H9 (cell line): ENCODE measurements around the gene RMI2. TPM values are rescaled to one million over a fixed set of nuclear protein-coding genes. Genes with fewer than 3 reads are reported as not detected.

Experiments
- DNase-seq: peaks from one replicate; pipeline ENCODE4 v3.0.0-alpha.2; 2017
- H2AFZ ChIP-seq: one replicate; pipeline ENCODE4 v1.6.1; 2013; ENCODE audit warnings: mild to moderate bottlenecking, low read length, control low read depth, moderate library complexity
- H2AK5ac ChIP-seq: 2 replicates; pipeline ENCODE4 v1.6.1; 2013; ENCODE audit warnings: low read length, control low read depth, mixed read lengths; ENCODE audit not compliant: insufficient read length
- H2BK120ac ChIP-seq: one replicate; pipeline ENCODE4 v1.6.1; 2013; ENCODE audit warnings: low read depth, mild to moderate bottlenecking, low read length, control low read depth, inconsistent platforms; ENCODE audit not compliant: poor library complexity, severe bottlenecking
- H2BK12ac ChIP-seq: 2 replicates; pipeline ENCODE4 v1.6.1; 2013; ENCODE audit warnings: low read length, control low read depth, mixed read lengths, low read depth; ENCODE audit not compliant: insufficient read length
- H2BK15ac ChIP-seq: 2 replicates; pipeline ENCODE4 v1.6.1; 2013; ENCODE audit warnings: low read depth, low read length, control low read depth
- H2BK20ac ChIP-seq: one replicate; pipeline ENCODE4 v1.6.1; 2013; ENCODE audit warnings: low read depth, mild to moderate bottlenecking, low read length, control low read depth, inconsistent platforms; ENCODE audit not compliant: poor library complexity, severe bottlenecking
- H2BK5ac ChIP-seq: 2 replicates; pipeline ENCODE4 v1.6.1; 2013; ENCODE audit warnings: low read length, control low read depth, mixed read lengths; ENCODE audit not compliant: insufficient read length
- H3K14ac ChIP-seq: 2 replicates; pipeline ENCODE4 v1.6.1; 2013; ENCODE audit warnings: low read length, control low read depth; ENCODE audit not compliant: insufficient read depth
- H3K18ac ChIP-seq: 2 replicates; pipeline ENCODE4 v1.6.1; 2013; ENCODE audit warnings: low read depth, mild to moderate bottlenecking, mixed read lengths, low read length, control low read depth; ENCODE audit not compliant: insufficient read length
- H3K23ac ChIP-seq: 2 replicates; pipeline ENCODE4 v1.6.1; 2013; ENCODE audit warnings: low read length, control low read depth, mixed read lengths, low read depth; ENCODE audit not compliant: insufficient read length
- H3K23me2 ChIP-seq: 2 replicates; pipeline ENCODE4 v1.6.1; 2013; ENCODE audit warnings: low read depth, mild to moderate bottlenecking, mixed read lengths, low read length, control low read depth; ENCODE audit not compliant: insufficient read length, poor library complexity, severe bottlenecking
- H3K27ac ChIP-seq: 2 replicates; pipeline ENCODE4 v1.5.1; 2013; ENCODE audit warnings: low read length, control low read depth, mixed read lengths, low read depth; ENCODE audit not compliant: insufficient read length
- H3K27me3 ChIP-seq: 2 replicates; pipeline ENCODE4 v1.6.1; 2013; ENCODE audit warnings: low read length, control low read depth, inconsistent platforms; ENCODE audit not compliant: insufficient read depth
- H3K4ac ChIP-seq: 2 replicates; pipeline ENCODE4 v1.6.1; 2013; ENCODE audit warnings: low read depth, mild to moderate bottlenecking, control low read depth, inconsistent platforms, low read length, moderate library complexity
- H3K4me1 ChIP-seq: 2 replicates; pipeline ENCODE4 v1.6.1; 2013; ENCODE audit warnings: low read length, control low read depth, inconsistent platforms; ENCODE audit not compliant: insufficient read depth
- H3K4me2 ChIP-seq: 2 replicates; pipeline ENCODE4 v1.6.1; 2013; ENCODE audit warnings: low read length, control low read depth, mixed read lengths; ENCODE audit not compliant: insufficient read length, insufficient read depth
- H3K56ac ChIP-seq: 2 replicates; pipeline ENCODE4 v1.6.1; 2013; ENCODE audit warnings: low read depth, mild to moderate bottlenecking, mixed read lengths, low read length, control low read depth; ENCODE audit not compliant: insufficient read length
- H3K79me1 ChIP-seq: 2 replicates; pipeline ENCODE4 v1.6.1; 2013; ENCODE audit warnings: low read depth, mild to moderate bottlenecking, moderate library complexity, low read length, control low read depth, inconsistent platforms; ENCODE audit not compliant: insufficient read depth, poor library complexity, severe bottlenecking
- H3K79me2 ChIP-seq: 2 replicates; pipeline ENCODE4 v1.6.1; 2013; ENCODE audit warnings: low read length, control low read depth, inconsistent platforms; ENCODE audit not compliant: insufficient read depth
- H3K9ac ChIP-seq: 2 replicates; pipeline ENCODE4 v1.6.1; 2013; ENCODE audit warnings: low read length, control low read depth, mixed read lengths; ENCODE audit not compliant: insufficient read length; ENCODE audit errors: extremely low read depth
- H3K9me3 ChIP-seq: one replicate; pipeline ENCODE4 v1.6.1; 2013; ENCODE audit warnings: low read depth, low read length, inconsistent platforms; ENCODE audit not compliant: control insufficient read depth
- H3T11ph ChIP-seq: one replicate; pipeline ENCODE4 v1.6.1; 2013; ENCODE audit warnings: mild to moderate bottlenecking, low read length, control low read depth, inconsistent platforms
- H4K20me1 ChIP-seq: one replicate; pipeline ENCODE4 v1.6.1; 2013; ENCODE audit not compliant: control insufficient read depth, insufficient read length, insufficient read depth
- H4K5ac ChIP-seq: 2 replicates; pipeline ENCODE4 v1.6.1; 2013; ENCODE audit warnings: low read depth, mild to moderate bottlenecking, mixed read lengths, low read length, control low read depth; ENCODE audit not compliant: insufficient read length
- H4K8ac ChIP-seq: replicated peaks from 2 replicates; pipeline ENCODE4 v1.6.1; 2013; ENCODE audit warnings: low read length, control low read depth, mixed read lengths, low read depth; ENCODE audit not compliant: insufficient read length
- H4K91ac ChIP-seq: 2 replicates; pipeline ENCODE4 v1.6.1; 2013; ENCODE audit warnings: low read depth, mild to moderate bottlenecking, moderate library complexity, mixed read lengths, low read length, control low read depth; ENCODE audit not compliant: insufficient read length
- H3K27ac Mint-ChIP-seq, 3 experiments: 2 replicates in 2 of 3; 3 replicates in 1 of 3; pipeline ENCODE4 v1.8.0; 2020 to 2021; ENCODE audit warnings: mixed read lengths in 3 of 3, mild to moderate bottlenecking in 1 of 3, moderate library complexity in 1 of 3
- H3K27me3 Mint-ChIP-seq: 2 replicates; pipeline ENCODE4 v1.8.0; 2021; ENCODE audit warnings: low read depth, mild to moderate bottlenecking, moderate library complexity, mixed read lengths
- H3K36me3 Mint-ChIP-seq, 3 experiments: 2 replicates in 2 of 3; 3 replicates in 1 of 3; pipeline ENCODE4 v1.8.0; 2020 to 2021; ENCODE audit warnings: low read depth in 3 of 3, mixed read lengths in 3 of 3; ENCODE audit not compliant: insufficient read depth in 1 of 3
- H3K4me1 Mint-ChIP-seq, 2 experiments: 2 replicates each; pipeline ENCODE4 v1.8.0; 2020; ENCODE audit warnings: mixed read lengths in 2 of 2
- H3K4me3 Mint-ChIP-seq, 2 experiments: 2 replicates in 1 of 2; 3 replicates in 1 of 2; pipeline ENCODE4 v1.8.0; 2020 to 2021; ENCODE audit warnings: mild to moderate bottlenecking in 2 of 2, mixed read lengths in 2 of 2, moderate library complexity in 1 of 2
- H3K9me3 Mint-ChIP-seq, 2 experiments: 2 replicates in 1 of 2; 3 replicates in 1 of 2; pipeline ENCODE4 v1.8.0; 2020; ENCODE audit warnings: mild to moderate bottlenecking in 2 of 2, mixed read lengths in 2 of 2, moderate library complexity in 1 of 2
- WGBS: extraction: QIAGEN DNeasy Blood & Tissue Kit; methylation state at CpG from one replicate; pipeline ENCODE4 v1.1.7; 2013; ENCODE audit warnings: missing lambda C conversion rate, low lambda C conversion rate, mixed read lengths; ENCODE audit not compliant: insufficient read length; ENCODE audit errors: extremely low coverage; 5-methylcytosine and 5-hydroxymethylcytosine counted together
- total RNA-seq: library from RNA; stranded (reverse); gene quantifications from 2 replicates; pipeline ENCODE4 v1.2.1, GENCODE V29; 2021
- TF ChIP-seq, protein P1 (sequence below): fragments of 200-600 bp; sonication (generic); conservative IDR thresholded peaks from 3 replicates; pipeline ENCODE4 v1.8.0; 2021; ENCODE audit warnings: antibody characterized with exemption, mild to moderate bottlenecking

Gene RMI2
- total RNA-seq, 1 experiment from 2014 or later: 57.6 TPM

GRCh38 chr16:11316331-11317015 is 28.8 kb upstream of the RMI2 start:
- Histone ChIP-seq H2BK20ac (no peak overlapping the region), H3K79me1 (no peaks in the 10 kb centered on the region), H2BK5ac (peak overlapping the region; percentile 87), H2AFZ (no peak overlapping the region), H2BK120ac (no peak overlapping the region), H3K79me2 (no peaks in the 10 kb centered on the region), H3K9ac (peak overlapping the region; percentile 54), H3K14ac (peak overlapping the region; percentile 81), H3K56ac (peak overlapping the region; percentile 38), H3K4ac (no peak overlapping the region), H3K23ac (no peak overlapping the region), H4K5ac (peak overlapping the region; percentile 84), H4K8ac (peak overlapping the region; percentile 71), H3K9me3 (no peaks in the 10 kb centered on the region), H3K27ac (peak overlapping the region; percentile 95), H4K91ac (peak overlapping the region; percentile 11), H3T11ph (no peak overlapping the region), H3K4me1 (peaks cover 6% of the 10 kb centered on the region; the same call in 1 of the 2 replicates), H2BK12ac (peak overlapping the region; percentile 77), H3K27me3 (no peaks in the 10 kb centered on the region), H2AK5ac (peak overlapping the region; percentile 66), H4K20me1 (no peaks in the 10 kb centered on the region), H3K4me2 (peak overlapping the region; percentile 43), H3K18ac (peak overlapping the region; percentile 63), H2BK15ac (no peak overlapping the region), H3K23me2 (no peaks in the 10 kb centered on the region)
- peaks cover 55 to 56% of the 10 kb centered on the region in 2 experiments for H3K4me1 Mint-ChIP-seq
- peak overlapping the region; percentile 93 to 100 (median 96) for H3K27ac Mint-ChIP-seq
- no peaks in the 10 kb centered on the region; the same call in 1 of the 2 replicates for H3K27me3 Mint-ChIP-seq
- H3K9me3 Mint-ChIP-seq: peaks cover 0 to 4% of the 10 kb centered on the region in 2 experiments; a peak in 2 of 5 replicates
- peak overlapping the region; percentile 44 to 70 for H3K4me3 Mint-ChIP-seq
- TF ChIP-seq, protein P1, sequence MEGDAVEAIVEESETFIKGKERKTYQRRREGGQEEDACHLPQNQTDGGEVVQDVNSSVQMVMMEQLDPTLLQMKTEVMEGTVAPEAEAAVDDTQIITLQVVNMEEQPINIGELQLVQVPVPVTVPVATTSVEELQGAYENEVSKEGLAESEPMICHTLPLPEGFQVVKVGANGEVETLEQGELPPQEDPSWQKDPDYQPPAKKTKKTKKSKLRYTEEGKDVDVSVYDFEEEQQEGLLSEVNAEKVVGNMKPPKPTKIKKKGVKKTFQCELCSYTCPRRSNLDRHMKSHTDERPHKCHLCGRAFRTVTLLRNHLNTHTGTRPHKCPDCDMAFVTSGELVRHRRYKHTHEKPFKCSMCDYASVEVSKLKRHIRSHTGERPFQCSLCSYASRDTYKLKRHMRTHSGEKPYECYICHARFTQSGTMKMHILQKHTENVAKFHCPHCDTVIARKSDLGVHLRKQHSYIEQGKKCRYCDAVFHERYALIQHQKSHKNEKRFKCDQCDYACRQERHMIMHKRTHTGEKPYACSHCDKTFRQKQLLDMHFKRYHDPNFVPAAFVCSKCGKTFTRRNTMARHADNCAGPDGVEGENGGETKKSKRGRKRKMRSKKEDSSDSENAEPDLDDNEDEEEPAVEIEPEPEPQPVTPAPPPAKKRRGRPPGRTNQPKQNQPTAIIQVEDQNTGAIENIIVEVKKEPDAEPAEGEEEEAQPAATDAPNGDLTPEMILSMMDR: peak; percentile 17; the same call in 2 of the 3 replicates
- peak; percentile 90 for DNase-seq
- H3K36me3 Mint-ChIP-seq: peaks cover 5 to 6% (median 5%) of the 10 kb centered on the region in 3 experiments; a peak in 4 of 7 replicates
- WGBS: no CpG with 5 or more reads among the region's 23 CpGs
